Progenitor cell of endocrine pancreas (in vitro differentiated cells): ENCODE results near the gene AVPR1A. TPM values are rescaled to one million over a fixed set of nuclear protein-coding genes. Genes with fewer than 3 reads are reported as not detected.

ENCODE experiments used
- DNase-seq: peaks from one replicate; pipeline ENCODE4 v3.0.0; 2021; ENCODE audit warnings: low spot score; ENCODE audit not compliant: unreplicated experiment
- H3K27ac Mint-ChIP-seq: 2 replicates; pipeline ENCODE4 v1.8.0; 2021; ENCODE audit warnings: mild to moderate bottlenecking, moderate library complexity, mixed read lengths
- H3K27me3 Mint-ChIP-seq: 2 replicates; pipeline ENCODE4 v1.8.0; 2021; ENCODE audit warnings: mixed read lengths
- H3K36me3 Mint-ChIP-seq: 2 replicates; pipeline ENCODE4 v1.8.0; 2022; ENCODE audit warnings: mixed read lengths; ENCODE audit not compliant: insufficient read depth
- H3K4me1 Mint-ChIP-seq: 2 replicates; pipeline ENCODE4 v1.8.0; 2021; ENCODE audit warnings: low read depth, mixed read lengths
- H3K4me3 Mint-ChIP-seq: 2 replicates; pipeline ENCODE4 v1.8.0; 2021; ENCODE audit warnings: low read depth, mild to moderate bottlenecking, moderate library complexity, mixed read lengths
- H3K9me3 Mint-ChIP-seq: 2 replicates; pipeline ENCODE4 v1.8.0; 2021; ENCODE audit warnings: low read depth, mixed read lengths
- CTCF ChIP-seq: fragments of 200-600 bp; sonication (generic); IDR thresholded peaks from one replicate; pipeline ENCODE4 v1.5.0; 2021; ENCODE audit warnings: antibody characterized with exemption, mild to moderate bottlenecking; ENCODE audit not compliant: unreplicated experiment
- total RNA-seq: library from RNA; stranded (reverse); gene quantifications from 2 replicates; pipeline ENCODE4 v1.2.1, GENCODE V29; 2021

AVPR1A gene
- total RNA-seq, 1 donor from 2014 or later: not detected

- TF ChIP-seq CTCF: no peak
These were observed 52.1 kb downstream of the AVPR1A start for GRCh38 chr12:63098851-63099250.

GRCh38 chr12:63095369-63095980 is 55.5 kb downstream of the AVPR1A start:
- H3K9me3 Mint-ChIP-seq: no peaks in the 10 kb centered on the region
- no peak overlapping the region for H3K4me3 Mint-ChIP-seq
- peaks cover 9% of the 10 kb centered on the region for H3K4me1 Mint-ChIP-seq
- TF ChIP-seq CTCF: no peak
- H3K27me3 Mint-ChIP-seq: peaks cover 26% of the 10 kb centered on the region
- no peaks in the 10 kb centered on the region for H3K36me3 Mint-ChIP-seq
- no peak for DNase-seq
- no peak overlapping the region for H3K27ac Mint-ChIP-seq

More at GRCh38 chr12:63098851-63099250, 52.1 kb downstream of the AVPR1A start:
- Mint-ChIP-seq H3K4me1 (peaks cover 5% of the 10 kb centered on the region), H3K27me3 (peaks cover 24% of the 10 kb centered on the region), H3K4me3 (no peak overlapping the region), H3K36me3 (no peaks in the 10 kb centered on the region), H3K9me3 (no peaks in the 10 kb centered on the region), H3K27ac (no peak overlapping the region)
- no peak for DNase-seq

- Mint-ChIP-seq H3K36me3 (no peaks in the 10 kb centered on the region), H3K4me1 (peaks cover 9% of the 10 kb centered on the region), H3K9me3 (no peaks in the 10 kb centered on the region), H3K27me3 (peaks cover 22% of the 10 kb centered on the region), H3K27ac (no peak overlapping the region), H3K4me3 (no peak overlapping the region)
- DNase-seq: no peak
- TF ChIP-seq CTCF: no peak
These were observed 57.3 kb downstream of the AVPR1A start for GRCh38 chr12:63093711-63094110.

- no peaks in the 10 kb centered on the region for H3K36me3 Mint-ChIP-seq
- peaks cover 22% of the 10 kb centered on the region for H3K27me3 Mint-ChIP-seq
- TF ChIP-seq CTCF: no peak
- no peak overlapping the region for H3K27ac Mint-ChIP-seq
- H3K4me1 Mint-ChIP-seq: peaks cover 9% of the 10 kb centered on the region
- DNase-seq: no peak
- no peaks in the 10 kb centered on the region for H3K9me3 Mint-ChIP-seq
- H3K4me3 Mint-ChIP-seq: no peak overlapping the region
These were observed 57.9 kb downstream of the AVPR1A start for GRCh38 chr12:63093084-63093483.

Other genes with a start within 250 kb of the AVPR1A start
- 24.9 and 25.4 TPM in 2 replicates for gene PPM1H, start 216.1 kb downstream of the AVPR1A start, total RNA-seq